Right atrium auricular region (tissue), 2 donors: ENCODE measurements around the gene PLEKHA7. TPM values are rescaled to one million over a fixed set of nuclear protein-coding genes. Genes with fewer than 3 reads are reported as not detected.
A peak's percentile ranks its signal among the peaks of the same experiment; 100 is the strongest.

Source experiments
- DNase-seq: peaks from one replicate; pipeline ENCODE4 v3.0.0-alpha.2; 2019; ENCODE audit warnings: low spot score
- H3K27ac ChIP-seq, 2 donors: fragments of 200-600 bp; sonication (generic); 1 replicate in 1 of 2; 2 replicates in 1 of 2; pipeline ENCODE4 v1.5.1; 2016 to 2019
- H3K27me3 ChIP-seq, 2 donors: fragments of 200-600 bp; sonication (generic); one replicate each; pipeline versions ENCODE4 v1.5.1 to v1.6.0; 2017 to 2019
- H3K36me3 ChIP-seq: fragments of 200-600 bp; sonication (generic); one replicate; pipeline ENCODE4 v1.5.1; 2016
- H3K4me1 ChIP-seq, 2 donors: fragments of 200-600 bp; sonication (generic); one replicate each; pipeline versions ENCODE4 v1.5.1 to v1.6.0; 2017 to 2019
- H3K4me3 ChIP-seq, 2 donors: fragments of 200-600 bp; sonication (generic); 1 replicate in 1 of 2; 2 replicates in 1 of 2; pipeline ENCODE4 v1.5.1; 2017 to 2019; ENCODE audit warnings: mild to moderate bottlenecking in 1 of 2, moderate library complexity in 1 of 2
- H3K9me3 ChIP-seq, 2 donors: fragments of 200-600 bp; sonication (generic); one replicate each; pipeline ENCODE4 v1.5.1; 2019
- CTCF ChIP-seq, 2 donors: fragments of 200-600 bp; sonication (generic); IDR thresholded peaks; one replicate each; pipeline ENCODE4 v1.5.1; 2019; ENCODE audit warnings: antibody characterized with exemption in 2 of 2
- total RNA-seq, 2 donors: library from RNA; depleted of rRNA; stranded (reverse); fragments of >200 nt; gene quantifications; one replicate each; pipeline ENCODE4 v1.1.0, GENCODE V29; 2016

Gene PLEKHA7
- total RNA-seq, 2 donors from 2014 or later, result 18.8 to 24.6 TPM

- H3K4me3 ChIP-seq, result no peak overlapping the region
- TF ChIP-seq CTCF (IDR thresholded peaks at IDR 0.05), result no peak
- no peaks in the 10 kb centered on the region for H3K27me3 ChIP-seq
- no peaks in the 10 kb centered on the region for H3K36me3 ChIP-seq
- DNase-seq, result peak; percentile 28
- H3K9me3 ChIP-seq, result no peaks in the 10 kb centered on the region
- no peak overlapping the region for H3K27ac ChIP-seq
- H3K4me1 ChIP-seq, result no peaks in the 10 kb centered on the region
Measured at GRCh38 chr11:16959602-16960001, 54.6 kb downstream of the PLEKHA7 start.

DNA sequence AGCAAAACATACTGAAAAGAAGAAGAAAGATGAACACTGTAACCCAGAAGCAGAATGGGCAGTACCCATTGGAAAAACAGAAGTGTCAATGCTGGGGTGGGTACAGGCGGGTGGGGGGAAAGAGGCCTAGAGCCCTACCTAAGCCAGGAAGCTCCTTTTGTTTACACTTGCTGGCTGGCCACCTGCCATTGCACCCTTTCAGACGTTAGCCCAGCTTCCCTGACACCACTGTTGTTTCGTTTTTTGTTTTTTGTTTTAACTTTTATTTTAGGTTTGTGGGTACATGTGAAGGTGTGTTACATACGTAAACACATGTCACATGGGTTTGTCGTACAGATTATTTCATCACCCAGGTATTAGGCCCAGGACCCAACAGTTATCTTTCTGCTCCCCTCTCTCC, 55.4 kb downstream of the PLEKHA7 start:
- TF ChIP-seq CTCF (IDR thresholded peaks at IDR 0.05), result no peak
- no peak overlapping the region for H3K4me3 ChIP-seq
- peak; percentile 26 for DNase-seq
- no peaks in the 10 kb centered on the region for H3K4me1 ChIP-seq
- H3K36me3 ChIP-seq, result no peaks in the 10 kb centered on the region
- H3K27ac ChIP-seq, result no peak overlapping the region
- no peaks in the 10 kb centered on the region for H3K9me3 ChIP-seq
- no peaks in the 10 kb centered on the region for H3K27me3 ChIP-seq

GRCh38 chr11:16956538-16957153, 57.6 kb downstream of the PLEKHA7 start:
- no peak for TF ChIP-seq CTCF (IDR thresholded peaks at IDR 0.05)
- no peaks in the 10 kb centered on the region for H3K4me1 ChIP-seq

DNA sequence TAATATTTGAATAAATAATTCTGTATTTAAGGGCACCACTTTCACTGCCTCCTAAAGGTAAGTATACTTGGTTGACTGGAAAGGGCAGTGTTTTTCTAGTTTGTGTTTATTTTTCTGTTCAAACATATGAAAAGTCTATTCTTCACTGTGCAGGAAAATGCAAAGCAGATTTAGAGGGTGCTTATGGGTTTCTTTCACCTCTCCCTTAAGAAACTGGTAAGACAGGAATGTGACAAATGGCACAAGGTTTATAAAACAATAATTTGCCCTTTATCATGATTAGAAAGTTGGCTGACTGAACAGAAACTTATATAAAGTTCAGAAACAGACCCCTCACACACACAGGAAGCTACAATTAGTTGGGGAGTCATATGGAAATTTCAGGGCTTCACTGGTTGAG, 60.6 kb downstream of the PLEKHA7 start:
- TF ChIP-seq CTCF (IDR thresholded peaks at IDR 0.05), result no peak
- H3K27me3 ChIP-seq, result no peaks in the 10 kb centered on the region
- H3K4me1 ChIP-seq, result no peaks in the 10 kb centered on the region
- H3K27ac ChIP-seq, result no peak overlapping the region
- no peaks in the 10 kb centered on the region for H3K36me3 ChIP-seq
- no peak for DNase-seq
- H3K4me3 ChIP-seq, result no peak overlapping the region
- no peaks in the 10 kb centered on the region for H3K9me3 ChIP-seq

More at GRCh38 chr11:16956538-16957153, 57.6 kb downstream of the PLEKHA7 start:
- H3K27ac ChIP-seq, result no peak overlapping the region
- H3K36me3 ChIP-seq, result no peaks in the 10 kb centered on the region
- no peaks in the 10 kb centered on the region for H3K9me3 ChIP-seq
- no peak for DNase-seq
- no peaks in the 10 kb centered on the region for H3K27me3 ChIP-seq
- H3K4me3 ChIP-seq, result no peak overlapping the region

GRCh38 chr11:16946477-16947282, 67.5 kb downstream of the PLEKHA7 start:
- Histone ChIP-seq H3K36me3 (no peaks in the 10 kb centered on the region), H3K27me3 (no peaks in the 10 kb centered on the region), H3K27ac (no peak overlapping the region), H3K4me3 (no peak overlapping the region), H3K4me1 (peaks cover 0 to 12% of the 10 kb centered on the region in 2 donors), H3K9me3 (no peaks in the 10 kb centered on the region)
- TF ChIP-seq CTCF (IDR thresholded peaks at IDR 0.05), result no peak
- peak; percentile 43 for DNase-seq
